Trophoblast cell (in vitro differentiated cells and primary cell): ENCODE measurements around the gene EEF1A1.
"Not testable (repeated sequence)": the region's sequence is repeated elsewhere in the genome, so short reads cannot be mapped to it uniquely, and the experiment has no call there.

Experiments
- DNase-seq, 2 donors: peaks; one replicate each; pipeline ENCODE4 v3.0.0-alpha.2; 2016
- H2AFZ ChIP-seq: 2 replicates; pipeline ENCODE4 v1.6.1; 2013; ENCODE audit warnings: low read length, moderate library complexity, mild to moderate bottlenecking; ENCODE audit not compliant: insufficient read depth, poor library complexity
- H2AK5ac ChIP-seq: 2 replicates; pipeline ENCODE4 v1.6.1; 2013; ENCODE audit warnings: mild to moderate bottlenecking, low read length
- H2BK120ac ChIP-seq: 2 replicates; pipeline ENCODE4 v1.6.1; 2013; ENCODE audit warnings: low read length, mild to moderate bottlenecking, moderate library complexity; ENCODE audit not compliant: insufficient read depth, poor library complexity
- H2BK12ac ChIP-seq: 2 replicates; pipeline ENCODE4 v1.6.1; 2013; ENCODE audit warnings: mild to moderate bottlenecking, low read length, moderate library complexity
- H2BK5ac ChIP-seq: 2 replicates; pipeline ENCODE4 v1.6.1; 2013; ENCODE audit warnings: low read length, low read depth, moderate library complexity, mild to moderate bottlenecking; ENCODE audit not compliant: poor library complexity
- H3K14ac ChIP-seq: 2 replicates; pipeline ENCODE4 v1.6.1; 2013; ENCODE audit warnings: mild to moderate bottlenecking, low read length
- H3K18ac ChIP-seq: 2 replicates; pipeline ENCODE4 v1.6.1; 2013; ENCODE audit warnings: mild to moderate bottlenecking, low read length
- H3K23ac ChIP-seq: 2 replicates; pipeline ENCODE4 v1.6.1; 2013; ENCODE audit warnings: low read length
- H3K27ac ChIP-seq: 2 replicates; pipeline ENCODE4 v1.5.1; 2013; ENCODE audit warnings: low read depth, mild to moderate bottlenecking, inconsistent platforms, low read length, moderate library complexity
- H3K27me3 ChIP-seq: 2 replicates; pipeline ENCODE4 v1.6.1; 2013; ENCODE audit warnings: inconsistent platforms, mild to moderate bottlenecking, low read length, moderate library complexity; ENCODE audit not compliant: insufficient read depth
- H3K36me3 ChIP-seq, 2 experiments: 1 replicate in 1 of 2; 2 replicates in 1 of 2; pipeline ENCODE4 v1.6.1; 2013; ENCODE audit warnings: low read length in 2 of 2, mild to moderate bottlenecking in 2 of 2, moderate library complexity in 1 of 2; ENCODE audit not compliant: insufficient read depth in 2 of 2, control insufficient read depth in 1 of 2
- H3K4ac ChIP-seq: 2 replicates; pipeline ENCODE4 v1.6.1; 2013; ENCODE audit warnings: low read depth, mild to moderate bottlenecking, low read length, moderate library complexity
- H3K4me1 ChIP-seq, 2 experiments: 1 replicate in 1 of 2; 2 replicates in 1 of 2; pipeline ENCODE4 v1.6.1; 2013; ENCODE audit warnings: low read length in 2 of 2, mild to moderate bottlenecking in 2 of 2, moderate library complexity in 1 of 2; ENCODE audit not compliant: insufficient read depth in 2 of 2, control insufficient read depth in 1 of 2
- H3K4me2 ChIP-seq: 2 replicates; pipeline ENCODE4 v1.6.1; 2013; ENCODE audit warnings: inconsistent platforms, mild to moderate bottlenecking, low read length, moderate library complexity
- H3K4me3 ChIP-seq: 2 replicates; pipeline ENCODE4 v1.5.1; 2013; ENCODE audit warnings: mild to moderate bottlenecking, low read depth, low read length, inconsistent platforms
- H3K79me1 ChIP-seq: one replicate; pipeline ENCODE4 v1.6.1; 2013; ENCODE audit warnings: low read length
- H3K79me2 ChIP-seq: 2 replicates; pipeline ENCODE4 v1.6.1; 2013; ENCODE audit warnings: low read length, mild to moderate bottlenecking; ENCODE audit not compliant: control insufficient read depth, insufficient read depth, poor library complexity
- H3K9ac ChIP-seq: 2 replicates; pipeline ENCODE4 v1.6.1; 2013; ENCODE audit warnings: mild to moderate bottlenecking, low read length
- H3K9me3 ChIP-seq: 2 replicates; pipeline ENCODE4 v1.6.1; 2013; ENCODE audit warnings: low read depth, mild to moderate bottlenecking, control low read depth, inconsistent platforms, low read length; ENCODE audit not compliant: insufficient read depth
- H4K12ac ChIP-seq: 2 replicates; pipeline ENCODE4 v1.6.1; 2013; ENCODE audit warnings: low read depth, mild to moderate bottlenecking, low read length, moderate library complexity
- H4K8ac ChIP-seq: 2 replicates; pipeline ENCODE4 v1.6.1; 2013; ENCODE audit warnings: low read depth, mild to moderate bottlenecking, low read length, moderate library complexity
- H4K91ac ChIP-seq: one replicate; pipeline ENCODE4 v1.6.1; 2013; ENCODE audit warnings: low read depth, mild to moderate bottlenecking, low read length, moderate library complexity
- WGBS: extraction: QIAGEN DNeasy Blood & Tissue Kit; methylation state at CpG from one replicate; pipeline ENCODE4 v1.1.7; 2013; ENCODE audit warnings: missing lambda C conversion rate; ENCODE audit not compliant: insufficient read length, insufficient coverage; ENCODE audit errors: extremely low coverage; 5-methylcytosine and 5-hydroxymethylcytosine counted together

EEF1A1 gene

DNA sequence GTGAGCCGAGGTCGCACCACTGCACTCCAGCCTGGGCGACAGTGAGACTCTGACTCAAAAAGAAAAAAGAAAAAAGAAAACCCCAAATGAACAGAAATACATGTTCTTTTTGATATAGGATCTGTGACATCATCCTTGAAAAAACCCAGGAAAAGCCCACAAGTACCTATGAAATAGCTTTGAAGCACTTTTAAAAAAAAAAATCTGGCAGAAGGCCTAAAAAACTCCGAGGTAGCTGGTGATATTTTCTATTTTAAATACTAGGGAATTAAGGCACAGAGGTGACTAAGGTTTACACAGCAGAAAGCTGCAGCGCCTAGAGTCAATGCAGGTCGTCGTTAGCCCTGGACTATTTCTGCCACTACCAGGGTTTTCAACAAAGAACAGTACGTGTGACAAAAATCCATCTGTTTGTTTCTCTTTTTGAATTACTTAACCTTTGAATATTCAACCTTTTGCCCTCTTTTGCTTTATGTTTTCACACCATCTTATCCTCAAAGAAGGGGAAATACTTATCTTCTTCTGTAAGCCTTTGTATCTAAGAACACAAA lies 39.4 kb upstream of the EEF1A1 start:
- H3K36me3 ChIP-seq = no peaks in the 10 kb centered on the region
- DNase-seq = no peak
- no peak overlapping the region for H2BK120ac ChIP-seq
- H2AFZ ChIP-seq = no peak overlapping the region
- WGBS = no CpG with 5 or more reads among the region's 8 CpGs
- peaks cover 4 to 8% of the 10 kb centered on the region in 2 experiments for H3K4me1 ChIP-seq
- peaks cover 2% of the 10 kb centered on the region for H3K79me2 ChIP-seq
- no peak overlapping the region for H2AK5ac ChIP-seq
- no peak overlapping the region for H2BK5ac ChIP-seq
- no peak overlapping the region for H4K8ac ChIP-seq
- H3K23ac ChIP-seq = no peak overlapping the region
- no peak overlapping the region for H2BK12ac ChIP-seq
- no peaks in the 10 kb centered on the region for H3K27me3 ChIP-seq
- no peaks in the 10 kb centered on the region for H3K9me3 ChIP-seq
- H3K14ac ChIP-seq = no peak overlapping the region
- H3K27ac ChIP-seq = no peak overlapping the region
- no peak overlapping the region for H3K18ac ChIP-seq
- H3K4me2 ChIP-seq = no peak overlapping the region
- H4K12ac ChIP-seq = no peak overlapping the region
- peaks cover 3% of the 10 kb centered on the region for H3K79me1 ChIP-seq
- H3K9ac ChIP-seq = no peak overlapping the region
- H3K4ac ChIP-seq = no peak overlapping the region
- no peak overlapping the region for H3K4me3 ChIP-seq
- no peak overlapping the region for H4K91ac ChIP-seq

DNA sequence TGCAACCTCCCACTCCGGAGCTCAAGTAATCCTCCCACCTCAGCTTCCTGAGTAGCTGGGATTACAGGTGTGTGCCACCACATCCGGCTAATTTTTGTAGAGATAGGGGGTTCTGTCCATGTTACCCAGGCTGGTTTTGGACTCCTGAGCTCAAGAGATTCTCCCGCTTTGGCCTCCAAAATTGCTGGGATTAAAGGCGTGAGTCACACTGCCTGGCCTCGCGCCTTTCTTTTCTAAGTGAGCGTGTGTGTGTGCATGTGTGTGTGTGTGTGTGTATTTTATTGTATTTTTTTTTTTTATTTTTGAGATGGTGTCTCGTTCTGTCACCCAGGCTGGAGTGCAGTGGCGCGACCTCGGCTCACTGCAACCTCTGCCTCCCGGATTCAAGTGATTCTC lies 38.6 kb upstream of the EEF1A1 start:
- not testable (repeated sequence) for H3K79me1 ChIP-seq, H3K27me3 ChIP-seq, H3K23ac ChIP-seq, H3K4me3 ChIP-seq, H3K9me3 ChIP-seq, H3K4me1 ChIP-seq, H3K4me2 ChIP-seq, H3K9ac ChIP-seq, H2BK5ac ChIP-seq, H3K36me3 ChIP-seq, DNase-seq, H3K27ac ChIP-seq, H2AK5ac ChIP-seq, H3K18ac ChIP-seq, H4K12ac ChIP-seq, H2AFZ ChIP-seq, H2BK120ac ChIP-seq, H4K8ac ChIP-seq, H3K14ac ChIP-seq, H3K4ac ChIP-seq, H4K91ac ChIP-seq, H3K79me2 ChIP-seq
- WGBS = no CpG with 5 or more reads among the region's 12 CpGs
- H2BK12ac ChIP-seq = peak overlapping the region; percentile 11

- no peak overlapping the region for H2BK12ac ChIP-seq
- no peak overlapping the region for H3K4me3 ChIP-seq
- peaks cover 4 to 5% of the 10 kb centered on the region in 2 experiments for H3K4me1 ChIP-seq
- no peak overlapping the region for H4K12ac ChIP-seq
- no peak overlapping the region for H2BK5ac ChIP-seq
- H3K18ac ChIP-seq = no peak overlapping the region
- no peak overlapping the region for H3K9ac ChIP-seq
- H3K4ac ChIP-seq = no peak overlapping the region
- H2AK5ac ChIP-seq = no peak overlapping the region
- no peak for DNase-seq
- no peak overlapping the region for H3K23ac ChIP-seq
- H3K9me3 ChIP-seq = no peaks in the 10 kb centered on the region
- H3K4me2 ChIP-seq = no peak overlapping the region
- no CpG with 5 or more reads among the region's 4 CpGs for WGBS
- no peak overlapping the region for H3K27ac ChIP-seq
- H2AFZ ChIP-seq = no peak overlapping the region
- no peaks in the 10 kb centered on the region for H3K36me3 ChIP-seq
- no peak overlapping the region for H2BK120ac ChIP-seq
- no peaks in the 10 kb centered on the region for H3K79me1 ChIP-seq
- H3K79me2 ChIP-seq = no peaks in the 10 kb centered on the region
- H4K8ac ChIP-seq = no peak overlapping the region
- H3K14ac ChIP-seq = no peak overlapping the region
- no peaks in the 10 kb centered on the region for H3K27me3 ChIP-seq
- H4K91ac ChIP-seq = no peak overlapping the region
Measured at GRCh38 chr6:73558624-73559398, 38.0 kb upstream of the EEF1A1 start.

- Histone ChIP-seq H3K4ac (no peak overlapping the region), H2BK120ac (no peak overlapping the region), H3K79me1 (no peaks in the 10 kb centered on the region), H3K9me3 (no peaks in the 10 kb centered on the region), H4K91ac (no peak overlapping the region), H3K27me3 (no peaks in the 10 kb centered on the region), H3K4me3 (no peak overlapping the region), H3K18ac (no peak overlapping the region), H3K4me1 (peaks cover 4 to 5% of the 10 kb centered on the region in 2 experiments), H3K14ac (no peak overlapping the region), H3K4me2 (no peak overlapping the region), H4K8ac (no peak overlapping the region), H2AK5ac (no peak overlapping the region), H3K23ac (no peak overlapping the region), H3K36me3 (no peaks in the 10 kb centered on the region), H3K79me2 (no peaks in the 10 kb centered on the region), H3K9ac (no peak overlapping the region), H3K27ac (no peak overlapping the region), H2AFZ (no peak overlapping the region), H4K12ac (no peak overlapping the region), H2BK12ac (no peak overlapping the region), H2BK5ac (no peak overlapping the region)
- no peak for DNase-seq
- no CpG with 5 or more reads among the region's 1 CpG for WGBS
Measured at GRCh38 chr6:73556836-73557235, 36.0 kb upstream of the EEF1A1 start.
